Measurements from ENCODE around the gene RERE.

The RERE gene

GRCh38 chr1:8702850-8703810 is 114.3 kb downstream of the RERE start (continued):
- TF ChIP-seq ZBTB10 (tag by site-specific recombination; IDR thresholded peaks at IDR 0.05) = no peak
- TF ChIP-seq ZNF776 (tag by site-specific recombination; IDR thresholded peaks at IDR 0.05; ENCODE audit: borderline replicate concordance) = no peak
- peak; percentile 11 for TF ChIP-seq ZNF335 (tag by site-specific recombination; conservative IDR thresholded peaks at IDR 0.05)
- no peak for TF ChIP-seq ZNF26 (tag by site-specific recombination; IDR thresholded peaks at IDR 0.05)
- TF ChIP-seq ZFHX2 (tag by site-specific recombination; conservative IDR thresholded peaks at IDR 0.05) = peak; percentile 30; the same call in 1 of the 2 replicates
- no peak; the same call in 1 of the 2 replicates for TF ChIP-seq ZBTB20 (tag by site-specific recombination; IDR thresholded peaks at IDR 0.05)
- TF ChIP-seq ZNF121 (tag by site-specific recombination; IDR thresholded peaks at IDR 0.05) = no peak
- peak; percentile 88 for TF ChIP-seq TRIM28 (IDR thresholded peaks at IDR 0.05; ENCODE audit: borderline replicate concordance, low read length)
- TF ChIP-seq TSHZ1 (tag by site-specific recombination; IDR thresholded peaks at IDR 0.05; ENCODE audit: borderline replicate concordance) = peak; percentile 75; the same call in 1 of the 2 replicates
- no peak for TF ChIP-seq REST (tag by site-specific recombination; IDR thresholded peaks at IDR 0.05)
- TF ChIP-seq EGR2 (tag by site-specific recombination; IDR thresholded peaks at IDR 0.05; ENCODE audit: low read depth) = no peak
- TF ChIP-seq ZNF155 (tag by site-specific recombination; IDR thresholded peaks at IDR 0.05) = no peak
- TF ChIP-seq ZFP69B (tag by site-specific recombination; IDR thresholded peaks at IDR 0.05) = no peak
- TF ChIP-seq ZNF530 (tag by site-specific recombination; IDR thresholded peaks at IDR 0.05; ENCODE audit: low read depth) = no peak
- no peak for TF ChIP-seq ZNF280C (tag by site-specific recombination; IDR thresholded peaks at IDR 0.05)
- TF ChIP-seq ZNF549 (tag by site-specific recombination; IDR thresholded peaks at IDR 0.05) = no peak
- no peak for TF ChIP-seq KLF17 (tag by site-specific recombination; IDR thresholded peaks at IDR 0.05)
- peak; percentile 89; the same call in 1 of the 2 replicates for TF ChIP-seq ZNF561 (tag by site-specific recombination; IDR thresholded peaks at IDR 0.05; ENCODE audit: borderline replicate concordance)
- TF ChIP-seq ZNF670 (tag by site-specific recombination; IDR thresholded peaks at IDR 0.05; ENCODE audit: low read depth) = no peak
- no peak for TF ChIP-seq ZNF585B (tag by site-specific recombination; IDR thresholded peaks at IDR 0.05)
- no peak; the same call in 1 of the 2 replicates for TF ChIP-seq TCF7L2 (IDR thresholded peaks at IDR 0.05; ENCODE audit: borderline replicate concordance, low read depth, low read length)

All from HEK293 (cell line).